Esophagus muscularis mucosa (tissue), 4 donors: ENCODE data around the gene CELF2.

Source experiments
- CTCF ChIP-seq, 3 experiments: fragments of 200-600 bp in 2 of 3; fragments of 450-650 bp in 1 of 3; sonication (generic) in 2 of 3; IDR thresholded peaks; one replicate each; pipeline ENCODE4 v1.5.1; 2017 to 2019; ENCODE audit warnings: antibody characterized with exemption in 3 of 3, mild to moderate bottlenecking in 2 of 3, moderate library complexity in 1 of 3
- EP300 ChIP-seq: sonication (generic); formaldehyde crosslinking; IDR thresholded peaks from one replicate; pipeline ENCODE4 v1.6.1; 2017; ENCODE audit warnings: antibody characterized with exemption
- POLR2A ChIP-seq: fragments of 450-650 bp; IDR thresholded peaks from one replicate; pipeline ENCODE4 v1.6.1; 2017; ENCODE audit warnings: antibody characterized with exemption, moderate library complexity, mild to moderate bottlenecking, low read depth

GRCh38 chr10:11194859-11195586 lies 177.4 kb downstream of the CELF2 start:
- TF ChIP-seq CTCF (IDR thresholded peaks at IDR 0.05) (no peak), POLR2A (no peak), EP300 (no peak)
